Measurements from ENCODE around the gene KSR1.

KSR1 gene

GRCh38 chr17:27573971-27574525 is 117.8 kb downstream of the KSR1 start:
- H3K27me3 Mint-ChIP-seq (ENCODE audit: low read depth) = no peaks in the 10 kb centered on the region
- H3K36me3 Mint-ChIP-seq (ENCODE audit: low read depth) = peaks cover 10% of the 10 kb centered on the region
- H3K27ac Mint-ChIP-seq = peak overlapping the region; percentile 47
- H3K9me3 Mint-ChIP-seq = peaks cover 3% of the 10 kb centered on the region
- peaks cover 73% of the 10 kb centered on the region for H3K4me1 Mint-ChIP-seq (ENCODE audit: low read depth)
- H3K4me3 Mint-ChIP-seq = no peak overlapping the region

GRCh38 chr17:27575096-27575911 is 119.1 kb downstream of the KSR1 start:
- Mint-ChIP-seq H3K27me3 (ENCODE audit: low read depth) (no peaks in the 10 kb centered on the region), H3K9me3 (peaks cover 3% of the 10 kb centered on the region), H3K4me1 (ENCODE audit: low read depth) (peaks cover 75% of the 10 kb centered on the region), H3K4me3 (no peak overlapping the region), H3K27ac (peak overlapping the region; percentile 74), H3K36me3 (ENCODE audit: low read depth) (peaks cover 12% of the 10 kb centered on the region)

- H3K9me3 Mint-ChIP-seq = peaks cover 3% of the 10 kb centered on the region
- H3K4me3 Mint-ChIP-seq = no peak overlapping the region
- H3K27me3 Mint-ChIP-seq (ENCODE audit: low read depth) = no peaks in the 10 kb centered on the region
- H3K27ac Mint-ChIP-seq = peak overlapping the region; percentile 74
- peaks cover 77% of the 10 kb centered on the region for H3K4me1 Mint-ChIP-seq (ENCODE audit: low read depth)
- H3K36me3 Mint-ChIP-seq (ENCODE audit: low read depth) = peaks cover 13% of the 10 kb centered on the region
These were observed 119.6 kb downstream of the KSR1 start for GRCh38 chr17:27575912-27576252.

- peaks cover 3% of the 10 kb centered on the region for H3K9me3 Mint-ChIP-seq
- peaks cover 79% of the 10 kb centered on the region for H3K4me1 Mint-ChIP-seq (ENCODE audit: low read depth)
- no peaks in the 10 kb centered on the region for H3K27me3 Mint-ChIP-seq (ENCODE audit: low read depth)
- H3K36me3 Mint-ChIP-seq (ENCODE audit: low read depth) = peaks cover 17% of the 10 kb centered on the region
- H3K4me3 Mint-ChIP-seq = no peak overlapping the region
- H3K27ac Mint-ChIP-seq = peak overlapping the region; percentile 74
These were observed 120.3 kb downstream of the KSR1 start for GRCh38 chr17:27576477-27577083.

GRCh38 chr17:27577121-27577761 is 121.0 kb downstream of the KSR1 start:
- Mint-ChIP-seq H3K27ac (peak overlapping the region; percentile 74), H3K9me3 (peaks cover 3% of the 10 kb centered on the region), H3K27me3 (ENCODE audit: low read depth) (no peaks in the 10 kb centered on the region), H3K36me3 (ENCODE audit: low read depth) (peaks cover 18% of the 10 kb centered on the region), H3K4me1 (ENCODE audit: low read depth) (peaks cover 81% of the 10 kb centered on the region), H3K4me3 (no peak overlapping the region)

- peaks cover 15% of the 10 kb centered on the region for H3K36me3 Mint-ChIP-seq (ENCODE audit: low read depth)
- H3K9me3 Mint-ChIP-seq = peaks cover 3% of the 10 kb centered on the region
- H3K4me1 Mint-ChIP-seq (ENCODE audit: low read depth) = peaks cover 73% of the 10 kb centered on the region
- H3K27me3 Mint-ChIP-seq (ENCODE audit: low read depth) = no peaks in the 10 kb centered on the region
- no peak overlapping the region for H3K4me3 Mint-ChIP-seq
- H3K27ac Mint-ChIP-seq = peak overlapping the region; percentile 92
These were observed 121.9 kb downstream of the KSR1 start for GRCh38 chr17:27577884-27578717.

- Mint-ChIP-seq H3K27me3 (ENCODE audit: low read depth) (no peaks in the 10 kb centered on the region), H3K27ac (peak overlapping the region; percentile 92), H3K4me1 (ENCODE audit: low read depth) (peaks cover 70% of the 10 kb centered on the region), H3K36me3 (ENCODE audit: low read depth) (peaks cover 20% of the 10 kb centered on the region), H3K9me3 (peaks cover 3% of the 10 kb centered on the region), H3K4me3 (no peak overlapping the region)
These were observed 122.5 kb downstream of the KSR1 start for GRCh38 chr17:27578718-27579085.

- H3K4me1 Mint-ChIP-seq (ENCODE audit: low read depth) = peaks cover 64% of the 10 kb centered on the region
- peak overlapping the region; percentile 22 for H3K4me3 Mint-ChIP-seq
- H3K27me3 Mint-ChIP-seq (ENCODE audit: low read depth) = no peaks in the 10 kb centered on the region
- H3K27ac Mint-ChIP-seq = peak overlapping the region; percentile 92
- H3K36me3 Mint-ChIP-seq (ENCODE audit: low read depth) = peaks cover 21% of the 10 kb centered on the region
- peaks cover 3% of the 10 kb centered on the region for H3K9me3 Mint-ChIP-seq
These were observed 123.1 kb downstream of the KSR1 start for GRCh38 chr17:27579304-27579703.

- no peaks in the 10 kb centered on the region for H3K27me3 Mint-ChIP-seq (ENCODE audit: low read depth)
- H3K9me3 Mint-ChIP-seq = peaks cover under 1% of the 10 kb centered on the region
- peaks cover 59% of the 10 kb centered on the region for H3K4me1 Mint-ChIP-seq (ENCODE audit: low read depth)
- H3K36me3 Mint-ChIP-seq (ENCODE audit: low read depth) = peaks cover 17% of the 10 kb centered on the region
- H3K4me3 Mint-ChIP-seq = peak overlapping the region; percentile 8
- peak overlapping the region; percentile 85 for H3K27ac Mint-ChIP-seq
These were observed 123.7 kb downstream of the KSR1 start for GRCh38 chr17:27579897-27580321.

GRCh38 chr17:27581016-27581415 is 124.8 kb downstream of the KSR1 start:
- H3K27ac Mint-ChIP-seq = peak overlapping the region; percentile 79
- H3K9me3 Mint-ChIP-seq = no peaks in the 10 kb centered on the region
- peaks cover 49% of the 10 kb centered on the region for H3K4me1 Mint-ChIP-seq (ENCODE audit: low read depth)
- H3K4me3 Mint-ChIP-seq = no peak overlapping the region
- peaks cover 17% of the 10 kb centered on the region for H3K36me3 Mint-ChIP-seq (ENCODE audit: low read depth)
- no peaks in the 10 kb centered on the region for H3K27me3 Mint-ChIP-seq (ENCODE audit: low read depth)

- no peaks in the 10 kb centered on the region for H3K9me3 Mint-ChIP-seq
- no peaks in the 10 kb centered on the region for H3K27me3 Mint-ChIP-seq (ENCODE audit: low read depth)
- H3K4me3 Mint-ChIP-seq = no peak overlapping the region
- no peak overlapping the region for H3K27ac Mint-ChIP-seq
- peaks cover 17% of the 10 kb centered on the region for H3K36me3 Mint-ChIP-seq (ENCODE audit: low read depth)
- H3K4me1 Mint-ChIP-seq (ENCODE audit: low read depth) = peaks cover 39% of the 10 kb centered on the region
These were observed 126.4 kb downstream of the KSR1 start for GRCh38 chr17:27582696-27583095.

GRCh38 chr17:27585153-27585681 is 129.0 kb downstream of the KSR1 start:
- Mint-ChIP-seq H3K36me3 (ENCODE audit: low read depth) (peaks cover 21% of the 10 kb centered on the region), H3K27ac (no peak overlapping the region), H3K27me3 (ENCODE audit: low read depth) (no peaks in the 10 kb centered on the region), H3K4me3 (no peak overlapping the region), H3K4me1 (ENCODE audit: low read depth) (peaks cover 16% of the 10 kb centered on the region), H3K9me3 (no peaks in the 10 kb centered on the region)

- Mint-ChIP-seq H3K4me3 (no peak overlapping the region), H3K9me3 (no peaks in the 10 kb centered on the region), H3K36me3 (ENCODE audit: low read depth) (peaks cover 20% of the 10 kb centered on the region), H3K27ac (no peak overlapping the region), H3K4me1 (ENCODE audit: low read depth) (peaks cover 13% of the 10 kb centered on the region), H3K27me3 (ENCODE audit: low read depth) (no peaks in the 10 kb centered on the region)
These were observed 129.5 kb downstream of the KSR1 start for GRCh38 chr17:27585792-27586191.

GRCh38 chr17:27586203-27586721 is 130.0 kb downstream of the KSR1 start:
- H3K27ac Mint-ChIP-seq = no peak overlapping the region
- peaks cover 8% of the 10 kb centered on the region for H3K4me1 Mint-ChIP-seq (ENCODE audit: low read depth)
- H3K9me3 Mint-ChIP-seq = no peaks in the 10 kb centered on the region
- H3K27me3 Mint-ChIP-seq (ENCODE audit: low read depth) = no peaks in the 10 kb centered on the region
- peaks cover 22% of the 10 kb centered on the region for H3K36me3 Mint-ChIP-seq (ENCODE audit: low read depth)
- H3K4me3 Mint-ChIP-seq = no peak overlapping the region

Data from T-helper 1 cell treated with Interleukin-12 subunit alpha and Interleukin-12 subunit beta and Interleukin-4 antibody, amounts not matched to agents 30 μg/mL and 1 μg/mL, for 36 hours (primary cell).